Stimulated activated CD8-positive, alpha-beta memory T cell treated with anti-CD3 and anti-CD28 coated beads, Interleukin-15, amount 100 ng/mL, for 48 hours (primary cell): ENCODE results near the gene RAP1GAP2.
"Not testable (repeated sequence)": the region's sequence is repeated elsewhere in the genome, so short reads cannot be mapped to it uniquely, and the experiment has no call there.

Experiments used
- DNase-seq, 2 donors: peaks; one replicate each; pipeline ENCODE4 v3.0.0-alpha.2; 2020; ENCODE audit warnings: low read depth in 2 of 2

RAP1GAP2 gene

DNA sequence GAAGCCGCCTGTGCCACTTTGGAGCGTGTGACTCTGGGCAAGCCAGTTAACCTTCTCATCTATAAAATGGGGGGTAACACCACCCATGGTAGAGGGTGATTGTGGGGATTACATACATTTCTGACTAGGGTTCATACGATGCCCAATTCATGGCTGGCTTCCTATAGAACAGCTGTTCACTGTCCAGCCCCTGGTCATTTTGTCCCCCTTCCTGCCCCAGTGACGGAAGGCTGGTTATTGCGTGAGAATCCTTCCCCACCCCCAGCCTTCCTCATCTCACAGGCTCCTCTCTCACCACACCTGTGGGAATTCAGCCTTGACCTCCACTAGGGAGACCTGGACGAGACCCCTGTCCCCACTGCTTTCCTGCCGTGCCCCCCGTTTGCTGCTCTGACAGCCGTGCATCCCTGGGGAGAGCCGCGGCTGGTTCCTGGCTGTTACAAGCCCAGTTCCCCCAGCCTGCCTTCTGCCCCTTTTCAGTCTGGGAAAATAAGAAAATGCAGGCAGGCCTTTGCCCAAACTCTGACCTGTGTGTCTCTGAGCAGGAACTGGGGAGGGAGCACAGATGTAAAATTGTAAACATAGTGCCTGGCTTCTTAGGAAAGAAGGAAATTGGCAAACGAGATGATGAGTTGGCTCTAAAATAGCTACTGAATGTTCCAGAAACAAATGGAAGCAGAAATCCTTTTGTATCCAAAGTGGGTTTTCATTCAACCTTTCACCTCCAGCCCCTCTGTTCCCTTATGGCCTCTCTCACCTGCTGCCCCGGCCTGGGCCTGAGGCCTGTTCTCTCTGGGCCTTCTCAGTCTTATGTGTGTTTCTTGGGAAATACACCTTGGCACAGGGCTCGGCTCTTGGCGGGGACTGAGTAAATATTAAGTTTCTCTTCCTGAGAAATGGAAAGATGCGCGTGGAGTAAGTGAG is 199.9 kb downstream of the RAP1GAP2 start:
- no peak for DNase-seq

DNA sequence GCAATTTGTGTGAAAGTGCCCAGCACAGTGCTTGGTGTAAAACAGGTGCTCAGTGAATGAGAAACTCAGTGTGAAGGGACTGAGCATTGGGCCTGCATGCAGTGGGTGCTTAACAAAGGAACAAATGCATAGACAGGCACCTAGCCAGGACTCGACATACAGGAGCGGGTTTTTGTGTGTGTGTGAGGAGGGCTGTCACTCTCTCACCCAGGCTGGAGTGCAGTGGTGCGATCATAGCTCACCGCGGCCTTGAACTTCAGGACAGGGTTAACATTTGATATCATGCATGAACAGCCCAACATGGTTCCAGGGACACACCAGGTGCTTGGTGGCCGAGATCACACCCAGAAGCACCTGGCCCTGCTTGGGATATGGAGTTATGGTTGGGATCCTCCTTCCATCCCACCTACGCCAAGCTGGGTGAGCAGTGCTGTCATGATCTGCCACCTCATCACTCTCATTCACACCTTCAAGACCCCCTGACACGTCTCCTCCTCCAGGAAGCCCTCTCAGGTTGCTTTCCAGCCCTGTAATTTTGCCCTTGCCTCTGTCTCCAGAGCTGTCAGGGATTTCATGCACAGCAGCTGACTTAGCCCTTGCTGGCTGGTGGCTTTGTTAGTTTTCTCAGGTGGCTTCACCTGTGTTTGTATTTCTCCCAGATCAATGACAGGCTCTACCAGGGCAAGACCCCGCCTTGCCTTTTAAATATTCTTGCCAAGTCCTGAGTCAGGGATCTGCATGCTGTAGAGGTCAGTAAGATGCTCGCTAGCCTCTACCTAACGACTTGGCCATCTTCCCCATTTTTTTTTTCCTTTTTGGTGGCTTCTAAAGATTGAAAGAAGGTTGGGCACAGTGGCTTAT is 200.8 kb downstream of the RAP1GAP2 start:
- DNase-seq: no peak

DNA sequence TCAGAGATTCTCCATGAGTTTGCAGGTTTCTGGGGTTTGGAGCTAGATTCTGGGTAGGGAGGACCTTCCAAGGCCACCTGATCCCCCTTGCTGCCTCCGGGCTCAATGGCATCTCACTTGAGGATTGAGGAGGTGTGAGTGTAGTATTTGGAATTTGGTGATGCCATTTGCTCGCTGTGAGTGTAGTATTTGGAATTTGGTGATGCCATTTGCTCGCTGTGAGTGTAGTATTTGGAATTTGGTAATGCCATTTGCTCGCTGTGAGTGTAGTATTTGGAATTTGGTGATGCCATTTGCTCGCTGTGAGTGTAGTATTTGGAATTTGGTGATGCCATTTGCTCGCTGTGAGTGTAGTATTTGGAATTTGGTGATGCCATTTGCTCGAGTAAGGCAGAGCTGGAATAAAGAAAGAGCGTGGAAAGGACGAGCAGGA is 202.2 kb downstream of the RAP1GAP2 start:
- not testable (repeated sequence) for DNase-seq

DNA sequence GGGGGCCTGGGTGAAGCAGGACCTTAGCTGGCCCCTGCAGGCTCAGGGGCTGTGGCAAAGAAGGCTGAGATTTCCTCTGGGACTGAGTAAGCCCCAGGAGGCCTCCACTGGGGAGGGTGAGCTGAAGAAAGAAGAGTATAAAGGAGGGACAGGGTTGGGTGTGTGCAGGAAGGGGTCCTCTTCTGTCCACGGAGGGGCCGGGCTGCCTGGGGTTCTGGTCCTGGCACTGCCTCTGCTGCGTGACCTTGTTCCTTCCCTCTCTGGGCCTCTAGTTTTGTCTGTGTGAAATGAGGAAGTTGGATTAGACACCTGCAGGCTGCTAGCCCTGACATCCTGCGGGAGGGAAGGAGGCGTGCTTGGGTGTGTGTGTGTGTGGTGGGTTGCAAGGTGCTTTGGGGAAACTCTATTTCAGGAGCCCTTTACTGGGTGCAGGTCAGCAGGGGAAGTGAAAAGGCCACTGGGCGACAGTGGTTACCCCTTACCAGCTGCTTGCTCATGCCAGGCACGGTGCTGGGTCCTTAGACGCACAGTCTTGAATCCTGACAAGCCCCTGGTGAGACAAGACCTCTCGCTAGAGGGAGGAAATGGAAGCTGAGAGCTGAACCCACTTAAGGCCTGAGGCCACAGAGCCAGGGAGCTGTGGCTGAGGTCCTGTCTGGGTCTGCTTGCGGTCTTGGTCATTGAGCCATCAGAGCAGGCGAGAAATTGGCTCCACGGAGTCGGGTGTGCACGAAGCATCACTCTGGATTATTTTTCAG is 206.5 kb downstream of the RAP1GAP2 start:
- DNase-seq: no peak

DNA sequence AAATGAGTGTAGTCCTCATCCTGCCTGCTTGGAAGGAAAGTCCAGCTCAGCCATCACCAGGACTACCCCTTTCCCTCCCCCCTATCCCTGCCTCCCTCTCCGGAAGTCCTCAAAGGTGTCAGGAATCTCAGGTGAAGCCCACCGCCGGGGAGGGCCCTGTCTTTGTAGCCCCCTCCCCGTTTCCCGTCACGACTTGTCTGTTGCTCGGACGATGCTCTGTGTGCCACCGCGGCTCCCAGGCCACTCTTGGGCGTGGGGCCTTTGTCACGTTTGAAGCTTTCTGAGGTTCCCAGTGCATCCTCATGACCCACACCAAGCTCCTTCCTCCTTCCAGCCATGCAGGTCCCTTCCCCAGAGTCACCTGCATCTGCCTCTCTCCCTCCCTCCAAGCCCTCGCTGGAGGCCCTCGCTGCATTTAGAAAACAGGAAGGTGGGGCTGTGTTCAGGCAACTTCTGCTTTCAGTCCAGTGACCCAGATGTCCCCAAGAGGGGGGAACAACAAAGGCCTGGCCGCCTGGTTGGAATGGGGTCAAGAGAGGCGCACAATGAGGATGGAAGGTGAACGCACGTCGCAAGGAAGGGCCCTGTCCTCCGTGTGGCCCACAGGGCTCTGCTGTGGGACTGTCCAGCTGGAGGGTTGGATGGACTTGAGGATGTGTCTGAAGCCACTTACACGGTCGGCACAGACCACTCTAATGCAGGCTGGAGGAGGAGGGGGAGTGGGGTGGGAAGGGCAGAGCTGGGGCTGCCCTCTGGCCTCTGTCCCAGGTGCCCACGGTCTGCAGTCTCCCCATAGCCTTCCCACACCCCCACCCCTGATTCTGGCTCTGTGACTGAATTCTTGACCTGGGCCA is 207.3 kb downstream of the RAP1GAP2 start:
- no peak for DNase-seq

DNA sequence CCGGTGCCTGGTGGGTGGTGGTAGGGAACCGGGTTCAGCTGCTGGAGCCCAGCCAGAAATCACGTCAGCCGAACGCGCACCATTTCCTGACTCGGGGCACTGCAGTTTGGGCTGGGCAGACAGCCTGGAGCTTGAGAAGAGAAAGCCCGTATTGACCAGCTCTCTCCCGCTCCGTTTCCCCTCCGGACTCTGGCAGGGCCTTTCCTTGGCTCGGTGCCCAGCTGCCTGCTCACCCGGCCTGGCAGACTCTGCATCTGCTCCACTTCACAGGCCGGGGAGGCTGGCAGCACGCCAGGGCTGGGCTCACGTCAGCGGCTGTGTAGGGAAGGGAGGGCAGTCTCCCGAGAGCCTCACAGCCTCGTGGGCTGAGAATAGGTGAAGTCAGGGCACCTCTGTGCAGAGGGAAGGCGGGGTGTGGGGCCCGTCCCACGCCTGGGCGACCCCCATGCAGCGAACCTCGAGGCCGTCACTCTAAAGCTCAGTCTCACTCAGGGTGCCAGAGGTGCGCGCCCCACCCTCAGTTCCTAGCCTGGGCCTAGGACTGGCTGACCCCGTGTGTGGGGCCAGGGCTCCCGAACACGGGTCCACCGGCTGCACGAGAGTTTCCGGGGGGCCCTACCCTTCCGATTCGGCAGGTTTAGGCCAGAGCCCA is 208.0 kb downstream of the RAP1GAP2 start:
- DNase-seq: peak in 1 of 2 donors; percentile 29

DNA sequence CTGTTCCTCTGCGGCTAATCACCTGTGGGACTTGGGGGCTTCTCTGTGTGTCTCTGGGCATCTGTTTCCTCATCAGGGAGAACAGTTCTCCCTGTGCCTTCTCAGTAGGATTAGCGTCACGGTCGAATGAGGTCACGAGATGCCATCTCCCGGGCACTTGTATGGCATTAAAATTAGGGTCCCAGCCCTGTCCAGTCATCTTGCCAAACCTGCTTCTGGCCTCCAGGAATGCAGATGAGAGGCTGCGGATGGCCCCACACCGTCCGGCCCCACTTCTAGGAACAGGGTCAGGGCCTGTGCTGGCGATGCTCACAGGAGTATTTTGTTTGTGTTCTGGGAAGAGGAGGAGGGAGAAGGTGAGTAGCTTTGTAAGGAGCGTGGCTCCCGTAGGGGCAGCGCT is 208.7 kb downstream of the RAP1GAP2 start:
- DNase-seq: no peak

DNA sequence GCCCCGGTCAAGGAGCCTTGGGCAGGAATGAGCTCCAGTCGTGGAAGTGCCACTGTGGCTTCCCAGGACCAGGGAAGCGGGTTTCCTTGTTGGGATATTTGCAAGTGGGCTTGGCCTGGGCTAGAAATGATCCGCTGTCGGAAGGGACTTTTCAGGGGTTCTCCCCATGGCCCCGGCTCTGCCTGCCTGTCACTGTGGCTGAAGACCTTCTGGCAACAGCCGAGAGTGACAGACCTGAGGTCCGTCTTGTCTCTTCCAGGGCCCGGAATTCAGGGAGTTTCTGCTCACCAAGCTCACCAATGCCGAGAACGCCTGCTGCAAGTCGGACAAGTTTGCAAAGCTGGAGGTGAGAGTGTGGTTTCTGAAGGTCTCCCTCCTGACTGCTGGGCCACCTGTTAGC is 209.5 kb downstream of the RAP1GAP2 start:
- no peak for DNase-seq

DNA sequence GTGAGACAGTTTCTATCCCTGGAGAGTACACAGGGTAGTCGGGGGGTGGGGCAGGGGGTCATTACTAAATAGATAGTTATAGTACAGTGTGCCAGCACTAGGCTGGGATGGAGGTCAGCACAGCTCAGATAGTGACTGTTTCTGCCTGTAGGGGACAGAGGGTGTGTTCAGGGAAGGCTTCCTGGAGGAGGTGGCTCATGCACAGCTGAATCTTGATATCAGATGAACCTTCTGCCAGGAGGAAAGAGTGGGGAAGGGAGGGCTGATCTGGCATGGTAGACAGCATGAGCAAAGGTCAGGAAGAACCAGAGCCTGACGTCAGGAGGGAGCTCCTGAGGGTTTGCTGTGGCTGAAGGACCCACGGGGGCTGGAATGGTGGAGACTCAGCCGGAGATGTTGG is 210.6 kb downstream of the RAP1GAP2 start:
- no peak for DNase-seq

DNA sequence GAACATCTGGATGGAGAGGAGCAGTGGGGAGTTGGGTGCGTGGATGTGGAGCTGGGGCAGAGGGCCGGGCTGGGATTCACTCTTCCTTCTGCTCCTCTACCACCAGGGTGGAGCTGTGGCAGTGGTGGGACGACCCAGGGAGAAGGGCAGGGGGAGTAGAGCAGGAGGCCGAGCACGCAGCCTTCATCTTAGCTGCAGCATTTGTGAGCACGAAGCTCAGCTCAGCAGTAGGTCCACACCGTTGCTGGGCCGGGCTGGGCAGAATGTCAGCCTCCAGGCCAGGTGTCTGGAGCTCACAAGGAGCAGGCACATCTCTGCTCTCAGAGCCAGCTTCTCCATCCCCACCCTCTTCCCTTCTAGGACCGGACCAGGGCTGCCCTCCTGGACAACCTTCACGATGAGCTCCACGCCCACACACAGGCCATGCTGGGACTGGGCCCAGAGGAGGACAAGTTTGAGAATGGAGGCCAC is 211.4 kb downstream of the RAP1GAP2 start:
- DNase-seq: no peak

DNA sequence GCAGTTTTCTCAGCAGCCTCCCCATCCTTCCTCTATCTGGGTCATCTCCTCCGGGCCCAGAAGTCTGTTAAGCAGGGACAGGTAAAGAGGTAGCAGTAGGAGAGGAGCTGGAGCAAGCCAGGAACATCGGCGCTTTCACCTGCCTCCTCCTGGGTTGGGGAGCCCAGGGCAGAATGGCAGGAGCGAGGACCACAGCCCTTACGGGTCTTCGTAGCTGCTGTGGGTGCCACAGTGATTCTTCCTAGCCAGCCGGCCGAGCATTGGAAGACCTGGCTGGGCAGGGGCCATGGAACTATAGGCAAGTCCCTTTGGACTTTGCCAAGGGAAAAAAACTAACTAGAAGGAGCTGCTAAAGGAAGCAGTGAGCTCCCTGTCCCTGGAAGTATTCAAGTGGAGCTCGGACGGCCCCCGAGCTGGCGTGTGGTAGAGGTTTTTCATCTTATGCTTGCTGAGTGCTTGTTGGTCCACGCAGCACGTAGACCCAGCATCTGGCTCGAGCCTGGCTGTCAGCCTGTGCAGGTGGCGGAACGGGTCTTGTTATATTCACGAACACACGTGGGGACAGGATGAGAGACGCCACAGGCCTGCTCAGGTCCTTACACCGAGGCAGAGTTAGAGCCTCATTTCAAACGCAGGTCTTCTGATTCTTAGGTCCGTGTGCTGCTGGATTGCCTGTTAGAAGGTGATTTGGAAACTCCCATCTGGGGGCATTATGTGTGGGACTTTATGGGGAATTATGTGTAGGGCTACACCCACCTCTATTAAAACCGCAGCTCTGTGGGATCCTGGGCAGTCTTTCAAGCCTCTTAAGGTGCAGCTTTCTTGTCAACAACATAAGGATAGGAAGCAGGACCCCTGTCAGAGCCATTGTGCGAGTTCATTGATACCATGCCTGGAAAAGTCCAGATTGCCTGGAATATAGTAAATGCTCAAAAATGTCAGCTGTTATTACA is 212.4 kb downstream of the RAP1GAP2 start:
- no peak for DNase-seq

DNA sequence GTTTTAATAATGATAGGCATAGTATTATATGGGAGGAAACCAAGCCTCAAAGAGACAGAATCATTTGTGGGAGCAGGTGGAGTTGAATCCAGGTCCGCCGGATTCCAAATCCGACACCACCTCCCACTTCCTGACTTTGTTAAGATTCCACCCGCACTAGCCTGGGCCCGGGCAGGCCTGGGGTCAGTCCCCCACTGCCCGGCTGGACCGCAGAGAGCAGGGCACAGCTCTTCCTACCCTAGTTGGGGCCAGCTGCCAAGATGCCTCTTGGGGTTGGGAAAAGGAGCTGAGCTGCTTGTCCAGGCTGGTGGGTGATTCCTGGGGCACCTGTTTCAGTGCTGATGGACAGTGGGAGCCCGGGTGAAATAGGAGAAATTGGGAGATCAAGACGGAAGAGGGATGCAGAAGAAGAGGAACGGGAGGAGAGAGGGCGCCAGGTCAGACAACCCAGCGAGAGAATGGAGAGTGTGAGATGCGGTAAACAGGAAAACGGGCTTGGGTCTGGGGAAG is 213.2 kb downstream of the RAP1GAP2 start:
- no peak for DNase-seq

DNA sequence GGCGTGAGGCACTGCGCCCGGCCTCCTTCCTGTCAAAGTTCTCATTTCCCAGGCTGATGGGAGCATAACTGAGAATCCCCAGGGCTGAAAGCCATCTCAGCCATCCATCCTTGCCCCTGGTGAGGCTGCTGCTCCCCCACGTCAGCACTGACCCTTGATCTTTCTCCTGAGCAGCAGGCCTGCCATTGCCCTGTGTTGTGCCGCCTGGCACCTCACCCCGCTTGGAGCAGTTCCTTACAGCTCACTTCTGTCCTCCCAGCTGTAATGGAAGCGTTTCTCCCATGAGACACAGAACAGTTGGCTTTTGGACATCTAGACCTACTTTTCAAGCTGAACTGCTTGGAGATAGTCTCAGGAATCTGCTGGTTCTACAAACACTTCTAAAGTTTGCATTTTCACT is 215.7 kb downstream of the RAP1GAP2 start:
- DNase-seq: no peak

DNA sequence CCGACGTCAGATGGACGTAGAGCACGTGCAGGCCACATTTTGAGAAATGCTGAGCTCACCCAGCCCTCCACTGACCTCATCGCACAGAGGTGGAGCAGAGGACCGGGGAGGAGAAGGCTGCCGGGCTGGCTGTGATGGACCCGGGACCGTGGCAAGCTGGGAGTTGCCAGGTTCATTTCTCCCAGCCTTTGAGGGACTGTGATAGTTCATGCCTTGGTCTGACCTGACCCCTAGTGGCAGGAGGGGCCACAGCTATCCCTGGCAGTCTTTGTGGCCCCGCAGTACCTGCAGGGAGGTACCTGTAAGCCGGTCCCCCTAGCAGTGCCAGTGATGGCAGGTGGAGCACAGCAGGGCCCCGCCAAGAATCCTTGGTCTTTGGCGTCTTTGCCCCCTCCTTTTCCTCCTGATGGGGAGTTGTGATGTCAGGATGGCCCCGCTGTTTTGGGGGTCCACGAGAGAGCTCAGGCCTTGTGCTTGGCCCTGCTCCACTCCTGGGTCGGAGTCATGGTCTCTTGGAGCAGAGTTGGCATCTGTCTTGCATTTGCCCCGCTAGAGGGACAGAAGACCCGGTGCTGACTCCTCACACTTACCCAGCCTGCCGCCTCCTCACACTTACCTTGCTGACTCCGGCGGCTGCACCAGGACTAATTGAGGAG is 216.8 kb downstream of the RAP1GAP2 start:
- peak in 1 of 2 donors; percentile 25 for DNase-seq

DNA sequence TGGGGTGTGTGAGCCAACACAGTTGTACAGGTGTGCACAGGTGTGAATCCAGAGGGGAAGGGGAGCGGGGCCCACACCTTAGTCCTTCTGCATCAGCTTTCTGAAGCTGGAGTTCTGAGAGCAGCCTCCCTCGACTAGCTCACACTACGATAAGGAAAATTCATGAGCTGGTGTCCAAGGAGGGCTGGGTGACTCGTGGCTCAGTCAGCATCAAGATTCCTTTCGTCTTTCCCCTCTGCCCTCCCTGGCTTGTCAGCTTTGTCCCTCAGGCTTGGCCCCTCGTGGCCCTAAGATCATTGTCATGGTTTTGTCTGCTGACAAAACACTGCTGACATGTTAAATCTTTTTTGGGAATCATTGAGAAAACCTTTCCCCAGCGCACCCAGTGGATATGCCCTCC is 219.7 kb downstream of the RAP1GAP2 start:
- no peak for DNase-seq

DNA sequence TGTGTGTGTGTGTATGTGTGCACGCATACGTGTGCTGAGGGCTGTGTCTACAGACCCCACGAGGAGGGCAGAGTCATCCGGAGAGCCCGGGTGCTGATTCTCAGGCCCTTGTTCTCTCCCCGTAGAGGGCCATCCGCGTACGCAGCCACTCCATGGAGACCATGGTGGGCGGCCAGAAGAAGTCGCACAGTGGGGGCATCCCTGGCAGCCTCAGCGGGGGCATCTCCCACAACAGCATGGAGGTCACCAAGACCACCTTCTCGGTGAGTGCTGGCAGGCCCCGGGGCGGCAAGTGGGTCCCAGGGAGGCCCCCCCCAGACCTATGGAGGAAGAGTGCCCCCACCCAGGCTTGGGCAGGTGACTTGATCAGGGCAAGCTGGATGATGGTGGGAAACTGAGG is 221.7 kb downstream of the RAP1GAP2 start:
- no peak for DNase-seq

DNA sequence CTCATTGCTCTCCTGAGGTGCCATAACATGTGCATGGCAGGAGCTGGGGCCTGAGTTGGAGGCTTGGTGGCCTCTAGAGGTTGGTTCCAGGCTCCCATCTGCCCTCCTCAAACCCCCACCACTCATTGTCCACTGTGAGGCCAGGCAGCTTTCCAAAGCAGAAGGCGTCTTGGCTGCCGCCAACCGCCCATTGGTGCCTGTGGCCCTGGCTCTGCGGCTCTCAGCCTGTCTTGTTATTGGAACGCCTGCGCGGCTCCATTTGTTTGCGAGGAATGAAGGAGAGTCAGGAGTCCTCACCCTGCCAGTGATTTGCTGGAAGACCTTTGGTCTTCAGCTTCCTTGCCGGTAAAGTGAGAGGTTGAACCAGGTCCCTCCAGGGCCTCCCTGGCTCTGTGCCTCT is 223.5 kb downstream of the RAP1GAP2 start:
- DNase-seq: no peak

DNA sequence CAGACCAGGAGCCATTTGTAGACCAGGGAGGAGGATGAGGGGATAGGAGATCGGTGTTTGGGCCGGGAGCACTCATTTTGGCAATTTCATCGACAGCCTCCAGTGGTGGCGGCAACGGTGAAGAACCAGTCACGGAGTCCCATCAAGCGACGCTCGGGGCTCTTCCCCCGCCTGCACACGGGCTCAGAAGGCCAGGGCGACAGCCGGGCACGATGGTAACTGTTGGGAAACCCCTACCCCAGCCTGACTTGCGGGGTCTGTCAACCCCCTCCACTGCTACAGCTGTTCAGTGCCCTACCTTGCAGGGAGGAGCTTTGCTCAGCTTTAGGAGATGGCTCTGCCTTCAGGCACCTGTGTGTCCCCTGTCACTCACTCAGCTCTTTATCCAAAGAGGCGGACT is 224.1 kb downstream of the RAP1GAP2 start:
- no peak for DNase-seq
